Neutrophil (primary cell): Measurements from ENCODE around the gene MROH7.
A peak's percentile ranks its signal among the peaks of the same experiment; 100 is the strongest.

Experiments used
- H3K27ac ChIP-seq: fragments of 200-600 bp; sonication (generic); 2 replicates; pipeline ENCODE4 v1.5.1; 2016; ENCODE audit warnings: mild to moderate bottlenecking, moderate library complexity
- H3K27me3 ChIP-seq: fragments of 200-600 bp; sonication (generic); 2 replicates; pipeline ENCODE4 v1.6.0; 2016; ENCODE audit warnings: mild to moderate bottlenecking
- H3K36me3 ChIP-seq: fragments of 200-600 bp; sonication (generic); 2 replicates; pipeline ENCODE4 v1.5.1; 2017
- H3K4me1 ChIP-seq, 2 experiments: fragments of 200-600 bp in 1 of 2; sonication (generic) in 1 of 2; 1 replicate in 1 of 2; 2 replicates in 1 of 2; pipeline versions ENCODE4 v1.5.1 to v1.6.1; 2013 to 2016; ENCODE audit warnings: low read depth in 1 of 2, low read length in 1 of 2, mild to moderate bottlenecking in 1 of 2, moderate library complexity in 1 of 2; ENCODE audit not compliant: control insufficient read depth in 1 of 2, insufficient read depth in 1 of 2
- H3K4me3 ChIP-seq, 2 experiments: fragments of 200-600 bp in 1 of 2; sonication (generic) in 1 of 2; 1 replicate in 1 of 2; 2 replicates in 1 of 2; pipeline ENCODE4 v1.5.1; 2013 to 2016; ENCODE audit warnings: low read depth in 1 of 2, low read length in 1 of 2, mild to moderate bottlenecking in 1 of 2, moderate library complexity in 1 of 2
- H3K9me3 ChIP-seq: fragments of 200-600 bp; sonication (generic); 2 replicates; pipeline ENCODE4 v1.5.1; 2016
- CTCF ChIP-seq: fragments of 200-600 bp; sonication (generic); IDR thresholded peaks from 2 replicates; pipeline ENCODE4 v1.5.1; 2016; ENCODE audit warnings: antibody characterized with exemption

Gene MROH7

GRCh38 chr1:54716299-54717047 lies 74.9 kb downstream of the MROH7 start:
- H3K27me3 ChIP-seq = no peaks in the 10 kb centered on the region
- H3K36me3 ChIP-seq = peaks cover 1% of the 10 kb centered on the region
- H3K4me3 ChIP-seq = peak overlapping the region; percentile 76 to 90
- H3K27ac ChIP-seq = peak overlapping the region; percentile 36
- peaks cover 14% of the 10 kb centered on the region in 2 experiments for H3K4me1 ChIP-seq
- no peaks in the 10 kb centered on the region for H3K9me3 ChIP-seq
- no peak for TF ChIP-seq CTCF

- Histone ChIP-seq H3K4me3 (no peak overlapping the region), H3K27ac (no peak overlapping the region), H3K4me1 (peaks cover 0 to under 1% of the 10 kb centered on the region in 2 experiments), H3K27me3 (no peaks in the 10 kb centered on the region), H3K36me3 (peaks cover 36% of the 10 kb centered on the region), H3K9me3 (no peaks in the 10 kb centered on the region)
- TF ChIP-seq CTCF = no peak
Measured at GRCh38 chr1:54721719-54722118, 80.1 kb downstream of the MROH7 start.

GRCh38 chr1:54723985-54724384 lies 82.4 kb downstream of the MROH7 start:
- Histone ChIP-seq H3K4me1 (no peaks in the 10 kb centered on the region), H3K9me3 (no peaks in the 10 kb centered on the region)
- no peak for TF ChIP-seq CTCF

GRCh38 chr1:54724771-54725170 lies 83.2 kb downstream of the MROH7 start:
- no peak overlapping the region for H3K4me3 ChIP-seq
- no peaks in the 10 kb centered on the region for H3K27me3 ChIP-seq
- no peaks in the 10 kb centered on the region for H3K9me3 ChIP-seq
- H3K27ac ChIP-seq = no peak overlapping the region
- TF ChIP-seq CTCF = no peak
- H3K4me1 ChIP-seq = no peaks in the 10 kb centered on the region
- peaks cover 55% of the 10 kb centered on the region for H3K36me3 ChIP-seq

More at GRCh38 chr1:54723985-54724384, 82.4 kb downstream of the MROH7 start:
- no peak overlapping the region for H3K4me3 ChIP-seq
- H3K36me3 ChIP-seq = peaks cover 47% of the 10 kb centered on the region
- H3K27ac ChIP-seq = no peak overlapping the region
- no peaks in the 10 kb centered on the region for H3K27me3 ChIP-seq

GRCh38 chr1:54728027-54728426 lies 86.4 kb downstream of the MROH7 start:
- Histone ChIP-seq H3K36me3 (peaks cover 64% of the 10 kb centered on the region), H3K27me3 (no peaks in the 10 kb centered on the region), H3K9me3 (no peaks in the 10 kb centered on the region), H3K4me3 (no peak overlapping the region), H3K27ac (no peak overlapping the region), H3K4me1 (no peaks in the 10 kb centered on the region)
- TF ChIP-seq CTCF = no peak
